Measurements from ENCODE around the gene ZNF804A. TPM values are rescaled to one million over a fixed set of nuclear protein-coding genes. Genes with fewer than 3 reads are reported as not detected.

ZNF804A gene
- total and polyA plus RNA-seq, 2 of the 4 experiments (the other 2 are of a cell fraction): 2.2 to 2.7 TPM

- H3K23ac ChIP-seq (ENCODE audit: low read depth, low read length): peak overlapping the region; percentile 90
- ChIA-PET POLR2A (ENCODE audit: unreplicated experiment) (interaction anchor here (1.2 kb wide), 1 partner anchor 10 kb away, joined by 4 read pairs; no protein-coding TSS in a partner anchor), CTCF (interaction anchor here (0.8 to 0.9 kb wide), 2 partner anchors 13 to 55 kb away, joined by 3 read pairs; no protein-coding TSS in a partner anchor)
- H3K9me3 ChIP-seq (ENCODE audit: control insufficient read depth, insufficient read depth, low read length): no peaks in the 10 kb centered on the region
- peak overlapping the region; percentile 46; the same call in 1 of the 3 replicates for H2BK15ac ChIP-seq (ENCODE audit: low read depth, low read length)
- dilution Hi-C loops (cut with HindIII; ENCODE audit: low sequenced_read_pairs, unreplicated experiment) (no loop called here), in situ Hi-C loops (cut with MboI; ENCODE audit: low sequenced_read_pairs) (no loop called here), intact Hi-C loops (cut with micrococcal nuclease) (no loop called here)
- H3K14ac ChIP-seq (replicated peaks; ENCODE audit: low read depth, low read length): peak overlapping the region; percentile 84
- H3K27me3 ChIP-seq (ENCODE audit: control insufficient read depth, insufficient read depth, low read length): no peaks in the 10 kb centered on the region
- H3K9me1 ChIP-seq (ENCODE audit: insufficient read depth, low read length): no peaks in the 10 kb centered on the region
- H2BK20ac ChIP-seq (ENCODE audit: low read depth, low read length): peak overlapping the region; percentile 81
- H3K56ac ChIP-seq (ENCODE audit: extremely low read depth, insufficient read depth, low read length): peak overlapping the region; percentile 89
- peak overlapping the region; percentile 88 for H3K9ac ChIP-seq (ENCODE audit: low read depth, low read length)
- H4K20me1 ChIP-seq (ENCODE audit: insufficient read depth, low read length): no peaks in the 10 kb centered on the region
- peak overlapping the region; percentile 82 for H3K4me3 ChIP-seq (ENCODE audit: insufficient read depth, low read depth, low read length)
- no peaks in the 10 kb centered on the region for H3K36me3 ChIP-seq (ENCODE audit: control insufficient read depth, insufficient read depth, low read length)
- ATAC-seq (ENCODE audit: low read depth): peak; percentile 37
- H3K79me1 ChIP-seq (ENCODE audit: low read depth in 1 of 2, low read length in 2 of 2): peaks cover 3 to 8% of the 10 kb centered on the region in 2 experiments; a peak in 2 of 4 replicates
- BruUV-seq (replicated peaks): no TSS peak
- peak overlapping the region; percentile 57 for H2AK9ac ChIP-seq (replicated peaks; ENCODE audit: low read depth, low read length, poor library complexity)
- peak overlapping the region; percentile 85 for H3K4me2 ChIP-seq (ENCODE audit: low read depth, low read length)
- peak overlapping the region; percentile 98 for H3K18ac ChIP-seq (ENCODE audit: low read depth, low read length)
- WGBS, 2 experiments (ENCODE audit: extremely low coverage in 2 of 2, insufficient read length in 1 of 2): 4% methylated on average over 5 of the region's 14 CpGs; no CpG with 5 or more reads in 1 of the 2 experiments
- DNase-seq: peak; percentile 63
- H2AK5ac ChIP-seq (ENCODE audit: low read depth, low read length): peak overlapping the region; percentile 31; the same call in 1 of the 2 replicates
- TF ChIP-seq USF2 (IDR thresholded peaks at IDR 0.05; ENCODE audit: low read depth, low read length) (no peak), BHLHE40 (IDR thresholded peaks at IDR 0.05; ENCODE audit: low read depth, low read length) (no peak)
- peak overlapping the region; percentile 80 to 81 for H4K8ac ChIP-seq (ENCODE audit: low read depth in 2 of 2, low read length in 2 of 2)
- H2AFZ ChIP-seq (replicated peaks; ENCODE audit: low read length, poor library complexity): peak overlapping the region; percentile 84
- H3K27ac ChIP-seq (ENCODE audit: insufficient read depth, low read length): peak overlapping the region; percentile 96
- peak overlapping the region; percentile 98 for H2BK5ac ChIP-seq (ENCODE audit: low read depth, low read length, poor library complexity, severe bottlenecking)
- H4K91ac ChIP-seq (ENCODE audit: insufficient read depth, low read depth, low read length): peak overlapping the region; percentile 94
- no peaks in the 10 kb centered on the region; the same call in 1 of the 2 replicates for H3K4me1 ChIP-seq (ENCODE audit: control insufficient read depth, insufficient read depth, low read length)
- H4K5ac ChIP-seq (ENCODE audit: low read depth, low read length): peak overlapping the region; percentile 63
- peak overlapping the region; percentile 93 for H3K4ac ChIP-seq (ENCODE audit: low read depth, low read length)
- H2BK120ac ChIP-seq (ENCODE audit: low read depth, low read length): peak overlapping the region; percentile 94
Measured at GRCh38 chr2:184597571-184597991, 748 bp upstream of the ZNF804A start.
